Omental fat pad (tissue), 4 donors: Measurements from ENCODE around the gene KIRREL2. TPM values are rescaled to one million over a fixed set of nuclear protein-coding genes. Genes with fewer than 3 reads are reported as not detected.
"Not testable (repeated sequence)": the region's sequence is repeated elsewhere in the genome, so short reads cannot be mapped to it uniquely, and the experiment has no call there.

Experiments used
- ATAC-seq: fragments of 150-250 bp; one replicate; pipeline ENCODE4 v1.9.1; 2016; ENCODE audit warnings: mild to moderate bottlenecking, moderate library complexity; ENCODE audit not compliant: low FRiP score
- DNase-seq: peaks from one replicate; pipeline ENCODE4 v3.0.0-alpha.2; 2019; ENCODE audit warnings: low spot score
- CTCF ChIP-seq, 3 donors: fragments of 450-650 bp; IDR thresholded peaks; one replicate each; pipeline ENCODE4 v1.5.1; 2016 to 2017; ENCODE audit warnings: antibody characterized with exemption in 3 of 3, mild to moderate bottlenecking in 3 of 3, moderate library complexity in 2 of 3
- total RNA-seq, 4 donors: library from RNA; depleted of rRNA; stranded (reverse); fragments of >200 nt; gene quantifications; one replicate each; pipeline ENCODE4 v1.1.0, GENCODE V29; 2016

KIRREL2 gene
- total RNA-seq, 4 donors from 2014 or later: 0.25 to 1.4 (median 0.48) TPM; not detected in 1

- DNase-seq: no peak
- ATAC-seq: no peak
- no peak for TF ChIP-seq CTCF (IDR thresholded peaks at IDR 0.05)
Measured at GRCh38 chr19:35889370-35890112, 32.8 kb downstream of the KIRREL2 start.

GRCh38 chr19:35890113-35890650 is 33.5 kb downstream of the KIRREL2 start:
- no peak for TF ChIP-seq CTCF (IDR thresholded peaks at IDR 0.05)
- ATAC-seq (no peak), DNase-seq (no peak)

- not testable (repeated sequence) for DNase-seq, ATAC-seq
Measured at GRCh38 chr19:35891819-35892218, 35.1 kb downstream of the KIRREL2 start.

GRCh38 chr19:35894342-35894741 is 37.6 kb downstream of the KIRREL2 start:
- ATAC-seq (no peak), DNase-seq (no peak)
- TF ChIP-seq CTCF (IDR thresholded peaks at IDR 0.05): no peak

- no peak for TF ChIP-seq CTCF (IDR thresholded peaks at IDR 0.05)
- ATAC-seq: no peak
Measured at GRCh38 chr19:35895911-35896642, 39.4 kb downstream of the KIRREL2 start.

GRCh38 chr19:35896643-35897040 is 39.9 kb downstream of the KIRREL2 start:
- no peak for TF ChIP-seq CTCF (IDR thresholded peaks at IDR 0.05)
- DNase-seq: no peak
- no peak for ATAC-seq

More at GRCh38 chr19:35895911-35896642, 39.4 kb downstream of the KIRREL2 start:
- no peak for DNase-seq

GRCh38 chr19:35897706-35898451 is 41.2 kb downstream of the KIRREL2 start:
- ATAC-seq: no peak
- TF ChIP-seq CTCF (IDR thresholded peaks at IDR 0.05): no peak
- DNase-seq: no peak
